Activated naive CD8-positive, alpha-beta T cell treated with anti-CD3 and anti-CD28 coated beads for 36 hours (primary cell): ENCODE results near the gene CRAT. TPM values are rescaled to one million over a fixed set of nuclear protein-coding genes. Genes with fewer than 3 reads are reported as not detected.

ENCODE experiments used
- DNase-seq: peaks from one replicate; pipeline ENCODE4 v3.0.0; 2021
- H3K27ac Mint-ChIP-seq: one replicate; pipeline ENCODE4 v1.8.0; 2022; ENCODE audit warnings: mild to moderate bottlenecking, moderate library complexity, mixed read lengths
- H3K27me3 Mint-ChIP-seq: one replicate; pipeline ENCODE4 v1.8.0; 2022; ENCODE audit warnings: mild to moderate bottlenecking, mixed read lengths
- H3K36me3 Mint-ChIP-seq: one replicate; pipeline ENCODE4 v1.8.0; 2021; ENCODE audit warnings: mild to moderate bottlenecking, mixed read lengths
- H3K4me1 Mint-ChIP-seq: one replicate; pipeline ENCODE4 v1.8.0; 2021; ENCODE audit warnings: mixed read lengths
- H3K4me3 Mint-ChIP-seq: one replicate; pipeline ENCODE4 v1.8.0; 2022; ENCODE audit warnings: mild to moderate bottlenecking, moderate library complexity, mixed read lengths
- H3K9me3 Mint-ChIP-seq: one replicate; pipeline ENCODE4 v1.8.0; 2022; ENCODE audit warnings: mixed read lengths
- total RNA-seq, 2 experiments: library from RNA; stranded (reverse); gene quantifications; one replicate each; pipeline ENCODE4 v1.2.3, GENCODE V29; 2021

The CRAT gene
- total RNA-seq: 1 to 10 TPM; 7.3 to 7.9 TPM

- DNase-seq: peak; percentile 95
- Mint-ChIP-seq H3K4me3 (peak within 1 kb of the TSS; percentile 95), H3K9me3 (no peaks in the 10 kb centered on the region), H3K27me3 (no peaks in the 10 kb centered on the region), H3K4me1 (peaks cover 33% of the 10 kb centered on the region), H3K27ac (peak within 1 kb of the TSS; percentile 93), H3K36me3 (no peaks in the 10 kb centered on the region)
Measured at GRCh38 chr9:129110740-129111527, at the start of gene CRAT, which contains the start of gene PTPA. Gene CRAT (minus strand): TSS chr9:129110793. CDS start chr9:129110509, 284 bp downstream. Gene PTPA (plus strand): TSS chr9:129111415. CDS start chr9:129111601, 186 bp downstream.

GRCh38 chr9:129156163-129156562 is 45.6 kb upstream of the CRAT start:
- DNase-seq: no peak
- H3K27ac Mint-ChIP-seq: no peak overlapping the region
- no peaks in the 10 kb centered on the region for H3K27me3 Mint-ChIP-seq

GRCh38 chr9:129154866-129155477 is 44.4 kb upstream of the CRAT start:
- Mint-ChIP-seq H3K4me3 (no peak overlapping the region), H3K27me3 (no peaks in the 10 kb centered on the region), H3K27ac (no peak overlapping the region), H3K36me3 (no peaks in the 10 kb centered on the region), H3K9me3 (no peaks in the 10 kb centered on the region), H3K4me1 (no peaks in the 10 kb centered on the region)
- DNase-seq: no peak

More at GRCh38 chr9:129156163-129156562, 45.6 kb upstream of the CRAT start:
- H3K4me1 Mint-ChIP-seq: no peaks in the 10 kb centered on the region
- no peaks in the 10 kb centered on the region for H3K36me3 Mint-ChIP-seq
- no peak overlapping the region for H3K4me3 Mint-ChIP-seq
- no peaks in the 10 kb centered on the region for H3K9me3 Mint-ChIP-seq

GRCh38 chr9:129151469-129151868 is 40.9 kb upstream of the CRAT start:
- Mint-ChIP-seq H3K4me3 (no peak overlapping the region), H3K27ac (no peak overlapping the region), H3K36me3 (no peaks in the 10 kb centered on the region), H3K27me3 (no peaks in the 10 kb centered on the region), H3K9me3 (no peaks in the 10 kb centered on the region), H3K4me1 (no peaks in the 10 kb centered on the region)
- no peak for DNase-seq

GRCh38 chr9:129150672-129151211 is 40.1 kb upstream of the CRAT start:
- Mint-ChIP-seq H3K27ac (no peak overlapping the region), H3K36me3 (no peaks in the 10 kb centered on the region), H3K27me3 (no peaks in the 10 kb centered on the region), H3K4me3 (no peak overlapping the region), H3K9me3 (no peaks in the 10 kb centered on the region), H3K4me1 (peaks cover 1% of the 10 kb centered on the region)
- DNase-seq: no peak

GRCh38 chr9:129150122-129150521 is 39.5 kb upstream of the CRAT start:
- Mint-ChIP-seq H3K9me3 (no peaks in the 10 kb centered on the region), H3K27me3 (no peaks in the 10 kb centered on the region), H3K27ac (peak overlapping the region; percentile 49)

GRCh38 chr9:129149442-129149841 is 38.8 kb upstream of the CRAT start:
- peaks cover 1% of the 10 kb centered on the region for H3K4me1 Mint-ChIP-seq
- no peaks in the 10 kb centered on the region for H3K36me3 Mint-ChIP-seq
- no peaks in the 10 kb centered on the region for H3K27me3 Mint-ChIP-seq
- no peak overlapping the region for H3K4me3 Mint-ChIP-seq
- no peaks in the 10 kb centered on the region for H3K9me3 Mint-ChIP-seq
- H3K27ac Mint-ChIP-seq: peak overlapping the region; percentile 9
- no peak for DNase-seq

More at GRCh38 chr9:129150122-129150521, 39.5 kb upstream of the CRAT start:
- Mint-ChIP-seq H3K4me1 (peaks cover 1% of the 10 kb centered on the region), H3K4me3 (no peak overlapping the region), H3K36me3 (no peaks in the 10 kb centered on the region)
- DNase-seq: no peak

GRCh38 chr9:129148463-129149204 is 38.0 kb upstream of the CRAT start:
- DNase-seq: no peak
- peaks cover 6% of the 10 kb centered on the region for H3K36me3 Mint-ChIP-seq
- H3K27me3 Mint-ChIP-seq: no peaks in the 10 kb centered on the region
- H3K9me3 Mint-ChIP-seq: no peaks in the 10 kb centered on the region
- no peak overlapping the region for H3K4me3 Mint-ChIP-seq
- no peak overlapping the region for H3K27ac Mint-ChIP-seq
- H3K4me1 Mint-ChIP-seq: peaks cover 5% of the 10 kb centered on the region

- Mint-ChIP-seq H3K4me3 (no peak overlapping the region), H3K36me3 (peaks cover 15% of the 10 kb centered on the region), H3K27ac (no peak overlapping the region), H3K27me3 (no peaks in the 10 kb centered on the region), H3K4me1 (peaks cover 17% of the 10 kb centered on the region), H3K9me3 (no peaks in the 10 kb centered on the region)
- DNase-seq: no peak
Measured at GRCh38 chr9:129146441-129146941, 35.9 kb upstream of the CRAT start.

- Mint-ChIP-seq H3K27ac (no peak overlapping the region), H3K36me3 (peaks cover 15% of the 10 kb centered on the region), H3K9me3 (no peaks in the 10 kb centered on the region), H3K27me3 (no peaks in the 10 kb centered on the region), H3K4me3 (no peak overlapping the region), H3K4me1 (peaks cover 24% of the 10 kb centered on the region)
- DNase-seq: no peak
Measured at GRCh38 chr9:129145841-129146292, 35.3 kb upstream of the CRAT start.

GRCh38 chr9:129145316-129145715 is 34.7 kb upstream of the CRAT start:
- H3K4me3 Mint-ChIP-seq: no peak overlapping the region
- peaks cover 15% of the 10 kb centered on the region for H3K36me3 Mint-ChIP-seq
- H3K9me3 Mint-ChIP-seq: no peaks in the 10 kb centered on the region

GRCh38 chr9:129143031-129143927 is 32.7 kb upstream of the CRAT start:
- Mint-ChIP-seq H3K27ac (no peak overlapping the region), H3K4me3 (peak overlapping the region; percentile 48)

More at GRCh38 chr9:129145316-129145715, 34.7 kb upstream of the CRAT start:
- H3K4me1 Mint-ChIP-seq: peaks cover 26% of the 10 kb centered on the region
- DNase-seq: no peak
- no peaks in the 10 kb centered on the region for H3K27me3 Mint-ChIP-seq
- H3K27ac Mint-ChIP-seq: no peak overlapping the region

GRCh38 chr9:129142138-129142935 is 31.7 kb upstream of the CRAT start:
- no peak for DNase-seq
- H3K4me3 Mint-ChIP-seq: no peak overlapping the region
- H3K27ac Mint-ChIP-seq: peak overlapping the region; percentile 42
- H3K9me3 Mint-ChIP-seq: no peaks in the 10 kb centered on the region
- peaks cover 38% of the 10 kb centered on the region for H3K4me1 Mint-ChIP-seq
- peaks cover 22% of the 10 kb centered on the region for H3K36me3 Mint-ChIP-seq
- no peaks in the 10 kb centered on the region for H3K27me3 Mint-ChIP-seq

More at GRCh38 chr9:129143031-129143927, 32.7 kb upstream of the CRAT start:
- no peaks in the 10 kb centered on the region for H3K9me3 Mint-ChIP-seq
- DNase-seq: peak; percentile 70
- peaks cover 20% of the 10 kb centered on the region for H3K36me3 Mint-ChIP-seq
- H3K4me1 Mint-ChIP-seq: peaks cover 38% of the 10 kb centered on the region
- no peaks in the 10 kb centered on the region for H3K27me3 Mint-ChIP-seq
